NT2/D1 (cell line): ENCODE data around the gene TMEM132D.

Experiments
- DNase-seq: peaks from one replicate; pipeline ENCODE4 v3.0.0-alpha.2; 2011; ENCODE audit warnings: low read depth, low spot score
- H3K27me3 ChIP-seq: 2 replicates; pipeline ENCODE4 v1.6.0; 2011; ENCODE audit warnings: mild to moderate bottlenecking; ENCODE audit not compliant: insufficient read length, insufficient read depth
- H3K36me3 ChIP-seq: 2 replicates; pipeline ENCODE4 v1.6.1; 2011; ENCODE audit warnings: mild to moderate bottlenecking, low read length, mixed read lengths; ENCODE audit not compliant: insufficient read depth, insufficient read length
- H3K4me1 ChIP-seq: 2 replicates; pipeline ENCODE4 v1.5.1; 2011; ENCODE audit not compliant: insufficient read depth, insufficient read length
- H3K4me3 ChIP-seq: 2 replicates; pipeline ENCODE4 v1.5.1; 2011; ENCODE audit warnings: low read depth; ENCODE audit not compliant: insufficient read length
- H3K9ac ChIP-seq: 2 replicates; pipeline ENCODE4 v1.6.0; 2011; ENCODE audit warnings: low read depth; ENCODE audit not compliant: insufficient read length
- H3K9me3 ChIP-seq: 2 replicates; pipeline ENCODE4 v1.5.1; 2011; ENCODE audit warnings: mild to moderate bottlenecking, low read length; ENCODE audit not compliant: insufficient read depth
- SUZ12 ChIP-seq: IDR thresholded peaks from 2 replicates; pipeline ENCODE4 v1.6.1; 2011; ENCODE audit not compliant: insufficient read length, insufficient read depth; ENCODE audit errors: extremely low read depth
- YY1 ChIP-seq: IDR thresholded peaks from 2 replicates; pipeline ENCODE4 v1.6.1; 2011; ENCODE audit not compliant: insufficient read length, insufficient read depth
- ZNF274 ChIP-seq: IDR thresholded peaks from 2 replicates; pipeline ENCODE4 v1.6.1; 2011; ENCODE audit warnings: mild to moderate bottlenecking, low read depth, low read length

Gene TMEM132D

DNA sequence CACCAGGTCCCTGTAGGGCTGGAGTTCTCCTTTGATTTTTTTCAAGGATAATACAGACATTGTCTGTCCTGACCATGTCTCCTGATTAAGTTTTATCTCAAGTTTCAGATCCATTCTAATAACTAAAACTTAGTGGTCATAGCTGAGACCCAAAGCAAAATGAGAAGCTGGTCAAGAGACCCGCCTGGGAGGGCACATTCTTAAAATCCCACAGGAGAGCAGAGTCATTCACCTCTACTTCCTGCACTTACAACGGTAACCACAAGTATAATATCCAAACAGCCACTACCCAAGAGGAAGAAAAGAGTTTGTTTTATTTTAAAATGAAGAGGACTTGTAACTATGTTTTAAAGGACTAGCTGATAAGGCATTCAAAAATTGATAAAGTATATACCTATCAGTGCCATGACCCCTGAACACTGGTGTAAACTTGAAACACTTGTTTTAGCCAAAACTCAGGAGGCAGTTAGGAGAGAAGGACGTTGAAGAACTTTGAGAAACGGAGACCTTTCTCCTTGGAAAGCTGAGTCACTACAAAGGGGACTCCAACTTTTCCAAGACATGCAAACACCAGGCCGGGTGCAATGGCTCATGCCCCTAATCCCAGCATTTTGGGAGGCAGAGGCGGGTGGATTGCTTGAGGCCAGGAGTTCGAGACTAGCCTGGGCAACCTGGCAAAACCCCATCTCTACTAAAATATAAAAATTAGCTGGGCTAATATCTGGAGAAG lies 572.3 kb downstream of the TMEM132D start:
- H3K4me1 ChIP-seq, result no peaks in the 10 kb centered on the region
- no peak for DNase-seq
- H3K27me3 ChIP-seq, result no peaks in the 10 kb centered on the region
- H3K36me3 ChIP-seq, result no peaks in the 10 kb centered on the region
- no peak for TF ChIP-seq YY1
- no peak for TF ChIP-seq ZNF274
- TF ChIP-seq SUZ12, result no peak
- no peak overlapping the region for H3K4me3 ChIP-seq
- H3K9ac ChIP-seq, result no peak overlapping the region
- peaks cover 10% of the 10 kb centered on the region; the same call in 1 of the 2 replicates for H3K9me3 ChIP-seq

- TF ChIP-seq ZNF274 (no peak), YY1 (no peak), SUZ12 (no peak)
- Histone ChIP-seq H3K9me3 (no peaks in the 10 kb centered on the region), H3K4me3 (no peak overlapping the region), H3K4me1 (no peaks in the 10 kb centered on the region), H3K36me3 (no peaks in the 10 kb centered on the region), H3K27me3 (no peaks in the 10 kb centered on the region), H3K9ac (no peak overlapping the region)
- DNase-seq, result no peak
Measured at GRCh38 chr12:129328235-129328634, 575.6 kb downstream of the TMEM132D start.

GRCh38 chr12:129325566-129325965 lies 578.3 kb downstream of the TMEM132D start:
- H3K4me3 ChIP-seq, result no peak overlapping the region
- H3K9me3 ChIP-seq, result no peaks in the 10 kb centered on the region
- no peaks in the 10 kb centered on the region for H3K4me1 ChIP-seq
- no peaks in the 10 kb centered on the region for H3K27me3 ChIP-seq
- H3K36me3 ChIP-seq, result no peaks in the 10 kb centered on the region
- no peak for TF ChIP-seq YY1
- TF ChIP-seq ZNF274, result no peak
- no peak for TF ChIP-seq SUZ12
- H3K9ac ChIP-seq, result no peak overlapping the region
- DNase-seq, result no peak

- TF ChIP-seq SUZ12 (no peak), ZNF274 (no peak), YY1 (no peak)
- H3K4me3 ChIP-seq, result no peak overlapping the region
- no peak for DNase-seq
- H3K4me1 ChIP-seq, result no peaks in the 10 kb centered on the region
- H3K27me3 ChIP-seq, result no peaks in the 10 kb centered on the region
- H3K9me3 ChIP-seq, result no peaks in the 10 kb centered on the region
- H3K9ac ChIP-seq, result no peak overlapping the region
- no peaks in the 10 kb centered on the region for H3K36me3 ChIP-seq
Measured at GRCh38 chr12:129312048-129312447, 591.8 kb downstream of the TMEM132D start.

DNA sequence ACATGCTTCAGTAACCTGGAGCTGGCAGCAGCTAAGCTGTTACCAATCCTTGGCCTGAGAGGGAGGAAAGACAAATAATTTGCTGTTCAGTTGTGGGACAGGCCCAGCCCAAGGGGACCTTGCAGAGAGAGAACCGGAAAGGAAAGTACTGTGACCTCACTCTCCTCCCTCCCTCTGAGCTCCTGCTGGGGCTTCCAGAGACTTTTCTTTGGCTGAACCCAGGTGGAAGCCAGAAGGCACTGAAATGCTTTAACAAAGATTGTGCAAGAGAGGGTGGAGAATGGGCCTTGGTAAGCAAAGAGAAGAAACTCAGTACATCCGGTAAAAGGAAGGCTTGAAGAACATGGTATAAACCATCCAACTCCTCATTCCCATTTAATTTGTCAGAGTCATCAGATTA lies 593.5 kb downstream of the TMEM132D start:
- Histone ChIP-seq H3K36me3 (no peaks in the 10 kb centered on the region), H3K4me3 (no peak overlapping the region), H3K9ac (peak overlapping the region; percentile 26), H3K27me3 (no peaks in the 10 kb centered on the region), H3K4me1 (no peaks in the 10 kb centered on the region), H3K9me3 (no peaks in the 10 kb centered on the region)
- no peak for DNase-seq
- TF ChIP-seq YY1, result no peak
- no peak for TF ChIP-seq ZNF274
- no peak for TF ChIP-seq SUZ12

- DNase-seq, result no peak
- no peak for TF ChIP-seq YY1
- no peak for TF ChIP-seq SUZ12
- TF ChIP-seq ZNF274, result no peak
Measured at GRCh38 chr12:129305851-129306250, 598.0 kb downstream of the TMEM132D start.

GRCh38 chr12:129304529-129304928 lies 599.3 kb downstream of the TMEM132D start:
- TF ChIP-seq YY1, result no peak
- TF ChIP-seq SUZ12, result no peak
- no peak for TF ChIP-seq ZNF274
- Histone ChIP-seq H3K9me3 (no peaks in the 10 kb centered on the region), H3K4me1 (no peaks in the 10 kb centered on the region), H3K9ac (no peak overlapping the region), H3K27me3 (no peaks in the 10 kb centered on the region), H3K4me3 (no peak overlapping the region), H3K36me3 (no peaks in the 10 kb centered on the region)
- peak; percentile 49 for DNase-seq

More at GRCh38 chr12:129305851-129306250, 598.0 kb downstream of the TMEM132D start:
- no peak overlapping the region for H3K9ac ChIP-seq
- no peaks in the 10 kb centered on the region for H3K27me3 ChIP-seq
- H3K4me3 ChIP-seq, result no peak overlapping the region
- no peaks in the 10 kb centered on the region for H3K9me3 ChIP-seq
- no peaks in the 10 kb centered on the region for H3K36me3 ChIP-seq
- H3K4me1 ChIP-seq, result no peaks in the 10 kb centered on the region
